K562 (cell line): ENCODE results near the gene CELF4.

Experiments used
- AFF4 ChIP-seq: sonication (generic); formaldehyde crosslinking; IDR thresholded peaks from 2 replicates; pipeline ENCODE4 v1.8.0; 2023; ENCODE audit warnings: mild to moderate bottlenecking, missing genetic modification reagents
- ELF1 ChIP-seq: fragments of 200-800 bp; sonication (Bioruptor generic); IDR thresholded peaks from 2 replicates; pipeline ENCODE4 v1.6.1; 2016; ENCODE audit warnings: missing genetic modification characterization, missing compliant biosample characterization
- ELK1 ChIP-seq: sonication (generic); formaldehyde crosslinking; IDR thresholded peaks from 2 replicates; pipeline ENCODE4 v1.8.1; 2022; ENCODE audit warnings: missing genetic modification reagents
- GTF2F1 ChIP-seq: IDR thresholded peaks from 2 replicates; pipeline ENCODE4 v1.6.1; 2011; ENCODE audit warnings: low read depth, low read length, improper control_type of control experiment
- ZBTB2 ChIP-seq: fragments of 450-650 bp; IDR thresholded peaks from 2 replicates; pipeline ENCODE4 v1.6.1; 2016; ENCODE audit warnings: antibody characterized with exemption

- TF ChIP-seq GTF2F1, result no peak
- no peak for TF ChIP-seq ELF1
- no peak for TF ChIP-seq ZBTB2
- TF ChIP-seq AFF4, result no peak
- TF ChIP-seq ELK1, result no peak
Measured at GRCh38 chr18:37390687-37391086, 174.9 kb downstream of the CELF4 start.
